Progenitor cell of endocrine pancreas (in vitro differentiated cells): Measurements from ENCODE around the gene LRTM2. TPM values are rescaled to one million over a fixed set of nuclear protein-coding genes. Genes with fewer than 3 reads are reported as not detected.

Experiments used
- DNase-seq: peaks from one replicate; pipeline ENCODE4 v3.0.0; 2021; ENCODE audit warnings: low spot score; ENCODE audit not compliant: unreplicated experiment
- H3K27ac Mint-ChIP-seq: 2 replicates; pipeline ENCODE4 v1.8.0; 2021; ENCODE audit warnings: mild to moderate bottlenecking, moderate library complexity, mixed read lengths
- H3K27me3 Mint-ChIP-seq: 2 replicates; pipeline ENCODE4 v1.8.0; 2021; ENCODE audit warnings: mixed read lengths
- H3K36me3 Mint-ChIP-seq: 2 replicates; pipeline ENCODE4 v1.8.0; 2022; ENCODE audit warnings: mixed read lengths; ENCODE audit not compliant: insufficient read depth
- H3K4me1 Mint-ChIP-seq: 2 replicates; pipeline ENCODE4 v1.8.0; 2021; ENCODE audit warnings: low read depth, mixed read lengths
- H3K4me3 Mint-ChIP-seq: 2 replicates; pipeline ENCODE4 v1.8.0; 2021; ENCODE audit warnings: low read depth, mild to moderate bottlenecking, moderate library complexity, mixed read lengths
- H3K9me3 Mint-ChIP-seq: 2 replicates; pipeline ENCODE4 v1.8.0; 2021; ENCODE audit warnings: low read depth, mixed read lengths
- CTCF ChIP-seq: fragments of 200-600 bp; sonication (generic); IDR thresholded peaks from one replicate; pipeline ENCODE4 v1.5.0; 2021; ENCODE audit warnings: antibody characterized with exemption, mild to moderate bottlenecking; ENCODE audit not compliant: unreplicated experiment
- total RNA-seq: library from RNA; stranded (reverse); gene quantifications from 2 replicates; pipeline ENCODE4 v1.2.1, GENCODE V29; 2021

The LRTM2 gene
- total RNA-seq, 1 donor from 2014 or later: 0.48 TPM

DNA sequence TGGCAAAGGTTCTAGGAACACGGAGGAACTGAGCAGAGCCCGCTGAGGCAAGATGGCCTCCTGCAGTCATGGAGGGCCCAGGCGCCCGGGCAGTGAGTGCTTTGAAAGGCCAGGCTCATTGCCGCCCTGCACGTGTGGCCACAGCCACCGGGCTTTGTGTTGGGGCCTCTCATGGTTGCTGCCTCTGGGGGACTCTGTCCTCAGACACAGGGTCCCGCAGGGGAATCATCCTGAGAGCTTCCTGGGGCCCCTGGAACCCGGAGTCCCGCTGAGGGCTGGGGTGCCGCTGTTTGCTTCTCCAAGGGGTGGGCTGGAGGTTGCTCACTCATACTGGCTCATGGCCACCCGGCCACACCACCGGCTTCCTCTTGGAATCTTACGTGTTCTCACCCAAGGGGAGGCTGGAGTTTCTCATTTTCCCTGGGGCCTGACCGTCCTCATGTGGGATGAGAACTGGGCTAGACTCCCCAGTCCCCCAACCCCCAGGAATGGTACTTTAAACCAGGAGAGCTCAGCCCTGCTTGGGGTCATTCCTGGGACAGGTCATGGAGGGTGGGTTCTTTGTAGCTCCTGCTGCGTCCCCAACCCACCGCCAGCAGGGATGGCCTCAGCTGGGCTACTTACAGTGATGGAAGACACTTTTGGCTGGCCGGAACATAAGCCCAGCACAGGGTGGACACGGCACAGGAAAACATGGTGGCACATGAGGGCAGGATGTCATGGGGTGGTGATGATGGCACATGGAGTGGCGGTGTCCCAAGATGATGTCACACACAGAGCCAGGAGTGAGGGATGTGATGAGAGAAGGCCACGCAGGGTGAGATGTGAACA is 21.1 kb upstream of the LRTM2 start:
- Mint-ChIP-seq H3K4me1 (peaks cover 4% of the 10 kb centered on the region), H3K27me3 (peaks cover 20% of the 10 kb centered on the region), H3K4me3 (no peak overlapping the region), H3K36me3 (no peaks in the 10 kb centered on the region), H3K27ac (no peak overlapping the region), H3K9me3 (no peaks in the 10 kb centered on the region)
- TF ChIP-seq CTCF: no peak
- no peak for DNase-seq

DNA sequence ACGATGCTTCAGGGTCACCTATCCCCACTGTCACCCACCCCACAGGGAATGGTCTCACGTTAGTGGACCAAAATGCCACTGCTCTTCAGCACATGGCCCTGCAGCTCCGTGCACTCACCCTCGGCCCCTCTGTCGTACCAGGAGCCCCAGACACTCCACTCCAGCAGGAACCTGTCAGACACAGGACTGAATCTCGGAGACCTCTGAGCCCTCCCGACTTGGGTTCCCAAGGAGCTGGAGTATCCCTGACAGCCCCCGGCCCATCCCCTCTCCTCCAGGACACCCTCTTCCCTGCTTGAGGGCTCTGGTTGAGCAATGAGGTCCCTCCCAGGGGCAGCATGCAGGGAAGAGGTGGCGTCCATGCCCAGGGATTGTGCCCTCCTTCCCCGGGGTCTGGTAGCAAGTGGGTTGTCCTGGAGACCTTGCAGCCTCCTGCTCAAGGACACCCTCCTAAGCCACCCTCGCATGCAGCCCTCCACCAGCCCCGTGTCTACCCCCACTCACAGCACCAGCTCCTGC is 20.4 kb upstream of the LRTM2 start:
- no peak overlapping the region for H3K4me3 Mint-ChIP-seq
- no peak overlapping the region for H3K27ac Mint-ChIP-seq
- DNase-seq: no peak
- no peaks in the 10 kb centered on the region for H3K9me3 Mint-ChIP-seq
- peaks cover 13% of the 10 kb centered on the region for H3K27me3 Mint-ChIP-seq
- no peak for TF ChIP-seq CTCF
- no peaks in the 10 kb centered on the region for H3K36me3 Mint-ChIP-seq
- peaks cover 4% of the 10 kb centered on the region for H3K4me1 Mint-ChIP-seq

DNA sequence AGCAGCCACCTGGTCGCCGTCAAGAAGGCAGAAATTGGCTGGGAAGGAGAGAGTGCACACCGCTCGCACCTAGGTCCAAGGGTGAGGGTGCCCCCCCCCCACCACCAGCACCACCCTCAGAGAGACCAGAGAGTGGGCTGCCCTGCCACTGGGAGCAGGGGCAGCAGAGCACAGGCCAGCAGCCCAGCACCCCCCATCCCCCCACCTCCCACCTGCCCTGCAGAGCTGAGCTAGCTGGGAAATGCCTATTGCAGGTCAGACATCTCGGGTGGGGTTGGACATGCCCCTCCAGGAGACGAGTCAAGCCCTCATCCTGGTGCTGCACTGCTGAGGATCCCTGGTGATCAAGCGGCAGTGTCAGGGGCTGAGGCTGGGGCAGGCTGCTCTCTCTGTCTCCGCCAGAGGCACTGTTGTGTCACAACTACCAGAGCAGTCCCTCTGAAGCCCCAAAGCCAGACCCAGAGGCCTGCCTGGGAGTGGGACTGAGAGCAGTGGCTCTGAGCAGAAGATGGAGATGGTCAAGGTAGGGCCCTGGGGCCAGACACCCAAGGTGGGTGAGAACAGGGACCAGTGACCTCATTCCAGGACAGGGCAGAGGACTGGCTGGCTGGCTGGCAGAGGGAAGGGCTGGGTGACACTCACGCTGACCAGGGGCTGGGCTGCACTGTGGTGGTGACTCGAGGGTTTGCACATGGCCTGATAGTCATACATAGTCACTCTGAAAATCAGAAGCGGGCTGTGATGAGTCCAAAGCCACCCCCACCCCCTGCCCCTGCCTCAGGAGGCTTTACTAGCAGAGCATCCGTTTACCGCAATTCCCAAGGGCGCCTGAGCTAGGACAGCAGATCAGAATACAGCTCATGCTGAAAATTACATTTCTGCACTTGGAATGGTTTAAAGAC is 19.7 kb upstream of the LRTM2 start:
- Mint-ChIP-seq H3K36me3 (no peaks in the 10 kb centered on the region), H3K4me3 (no peak overlapping the region), H3K27me3 (peaks cover 6% of the 10 kb centered on the region), H3K4me1 (peaks cover 2% of the 10 kb centered on the region), H3K27ac (no peak overlapping the region), H3K9me3 (no peaks in the 10 kb centered on the region)
- TF ChIP-seq CTCF: peak; percentile 52
- DNase-seq: peak; percentile 22

GRCh38 chr12:1801303-1801975 is 18.9 kb upstream of the LRTM2 start:
- TF ChIP-seq CTCF: no peak
- Mint-ChIP-seq H3K9me3 (no peaks in the 10 kb centered on the region), H3K27me3 (peaks cover 3% of the 10 kb centered on the region), H3K36me3 (no peaks in the 10 kb centered on the region), H3K27ac (no peak overlapping the region), H3K4me3 (no peak overlapping the region), H3K4me1 (no peaks in the 10 kb centered on the region)
- peak; percentile 8 for DNase-seq

DNA sequence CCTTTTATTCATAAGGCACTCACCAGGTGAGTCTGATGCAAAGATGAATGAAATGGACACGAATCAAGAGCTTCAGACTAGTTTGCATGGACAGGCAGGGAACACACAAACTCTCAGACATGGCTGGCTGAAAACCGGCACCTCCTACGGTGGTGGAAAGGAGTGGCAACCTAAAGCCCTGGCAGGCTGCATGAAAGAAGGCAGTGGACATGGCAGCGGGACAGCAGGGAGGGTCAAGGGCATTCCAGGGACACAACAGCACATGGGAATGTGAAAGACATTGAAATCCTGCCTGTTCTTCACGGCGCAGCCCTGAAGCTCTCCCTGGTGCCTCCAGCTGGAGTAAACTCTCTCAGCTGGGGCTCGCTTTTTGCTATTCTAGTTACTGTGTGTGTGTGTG is 16.6 kb upstream of the LRTM2 start:
- H3K9me3 Mint-ChIP-seq: no peaks in the 10 kb centered on the region
- no peak overlapping the region for H3K27ac Mint-ChIP-seq
- no peaks in the 10 kb centered on the region for H3K36me3 Mint-ChIP-seq
- TF ChIP-seq CTCF: no peak
- no peak for DNase-seq
- H3K4me3 Mint-ChIP-seq: no peak overlapping the region
- no peaks in the 10 kb centered on the region for H3K4me1 Mint-ChIP-seq
- peaks cover 3% of the 10 kb centered on the region for H3K27me3 Mint-ChIP-seq
